DMS 273 treated with DMSO at 0.1 percent for 48 hours (cell line): ENCODE results near the gene AMOTL1.
"Not testable (repeated sequence)": the region's sequence is repeated elsewhere in the genome, so short reads cannot be mapped to it uniquely, and the experiment has no call there.

Experiments
- DNase-seq: peaks from one replicate; lab custom pipeline; 2025; lab: John Stamatoyannopoulos, UW

The AMOTL1 gene

DNA sequence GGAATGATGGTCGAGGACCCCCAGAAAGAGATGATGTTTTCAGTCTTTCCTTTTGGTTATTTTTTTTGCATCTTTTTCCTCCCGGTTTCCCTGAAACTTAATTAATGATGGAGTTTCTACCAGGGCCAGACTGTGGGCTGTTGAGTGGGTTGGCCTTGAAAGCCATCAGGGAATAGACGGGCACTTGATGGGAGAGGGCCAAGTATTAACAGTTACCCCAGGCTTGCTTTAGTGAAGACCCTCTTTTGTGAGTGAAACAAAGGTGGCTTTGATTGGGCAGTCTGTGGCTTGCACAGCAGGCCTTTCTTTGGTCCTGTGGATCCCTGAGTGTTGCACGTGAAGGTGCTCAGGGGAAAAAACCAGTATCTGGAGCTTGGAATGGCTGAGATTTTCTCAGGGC is 56.9 kb downstream of the AMOTL1 start:
- no peak for DNase-seq

DNA sequence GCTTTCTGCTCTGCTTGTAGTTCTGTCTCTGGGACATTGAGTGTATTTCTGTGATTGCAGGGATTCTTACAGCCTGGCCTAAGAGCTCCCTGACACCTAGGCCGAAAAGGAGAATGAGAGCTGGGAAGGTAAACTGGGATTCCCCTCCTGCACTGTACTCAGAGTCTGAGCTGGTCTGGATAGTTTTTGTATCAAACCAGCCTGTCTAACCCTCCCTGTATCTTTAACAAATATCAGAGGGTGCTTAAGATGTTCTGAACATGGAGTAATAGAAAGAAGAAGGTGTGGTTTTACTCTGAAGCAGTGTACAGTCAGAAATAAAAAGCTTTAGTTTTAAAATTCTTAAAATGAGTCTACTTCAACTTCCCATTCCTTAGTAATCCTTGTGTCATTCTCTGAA is 57.3 kb downstream of the AMOTL1 start:
- DNase-seq = no peak

DNA sequence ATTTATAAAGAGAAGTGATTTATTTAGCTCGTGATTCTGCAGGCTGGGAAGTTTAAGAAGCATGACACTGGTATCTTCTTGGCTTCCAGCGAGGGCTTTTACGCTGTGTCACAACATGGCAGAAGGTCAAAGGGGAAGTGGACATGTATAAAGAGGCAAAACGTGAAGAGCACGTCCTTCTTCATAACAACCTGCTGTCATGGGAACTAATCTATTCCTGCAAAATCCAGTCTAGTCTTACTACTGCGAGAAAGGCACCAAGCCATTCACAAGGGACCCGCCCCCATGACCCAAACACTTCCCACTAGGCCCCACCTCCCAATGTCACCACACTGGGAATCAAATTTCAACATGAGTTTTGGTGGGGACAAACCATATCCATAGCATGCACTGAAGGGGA is 58.3 kb downstream of the AMOTL1 start:
- no peak for DNase-seq

DNA sequence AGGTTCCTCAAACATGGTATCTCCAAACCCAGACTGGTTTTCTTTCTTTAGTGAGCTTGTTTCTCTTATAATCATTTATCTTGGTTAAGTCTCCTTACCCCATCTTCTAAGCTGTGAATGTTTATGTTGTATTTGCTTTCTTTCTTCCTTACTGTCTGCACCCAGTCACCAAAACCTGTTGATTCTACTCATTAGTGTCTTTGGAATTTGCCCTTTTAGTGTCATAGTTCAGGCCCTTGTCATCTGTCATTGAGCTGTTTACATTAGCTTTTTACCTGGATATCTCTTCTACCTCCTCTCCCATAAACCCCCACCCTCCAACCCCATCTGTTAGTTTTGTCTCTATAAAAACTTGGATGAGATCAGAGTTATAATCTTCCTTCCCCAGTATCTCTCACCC is 59.9 kb downstream of the AMOTL1 start:
- DNase-seq = no peak

DNA sequence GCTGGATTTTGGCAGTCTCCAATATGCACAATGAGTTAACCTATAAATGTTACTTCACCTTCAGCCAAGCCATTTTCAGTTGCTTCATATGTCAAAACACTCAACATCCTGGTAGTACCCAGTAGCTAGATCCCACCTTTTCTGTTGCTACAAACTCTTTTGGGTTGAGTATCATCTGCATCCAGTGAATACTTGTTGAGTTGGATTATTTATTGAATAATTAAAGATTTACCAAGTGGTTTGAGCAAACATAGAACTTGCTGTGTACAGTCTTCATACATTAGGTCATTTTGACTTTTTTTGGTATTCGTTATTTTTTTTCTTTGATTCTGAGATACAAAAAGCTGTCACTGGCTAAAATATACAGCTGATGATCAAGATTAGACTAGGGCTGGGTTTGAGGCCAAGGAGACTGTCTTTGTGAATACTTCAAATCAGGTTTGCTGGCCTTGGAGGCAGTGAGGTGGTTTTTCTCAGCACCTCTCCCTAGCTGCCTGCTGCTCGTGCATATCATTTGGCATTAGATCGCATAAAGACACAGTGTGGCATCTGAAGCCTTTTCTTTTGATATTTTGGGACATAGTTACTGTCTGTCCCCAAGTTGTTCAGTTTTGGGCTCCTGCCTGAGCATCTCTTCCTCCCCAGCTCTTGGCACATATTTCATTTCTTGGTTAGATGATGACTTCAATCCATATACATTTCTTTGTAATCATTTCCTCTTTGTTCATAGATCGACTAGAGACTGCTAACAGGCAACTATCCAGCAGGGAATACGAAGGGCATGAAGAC is 62.8 kb downstream of the AMOTL1 start:
- DNase-seq = no peak

DNA sequence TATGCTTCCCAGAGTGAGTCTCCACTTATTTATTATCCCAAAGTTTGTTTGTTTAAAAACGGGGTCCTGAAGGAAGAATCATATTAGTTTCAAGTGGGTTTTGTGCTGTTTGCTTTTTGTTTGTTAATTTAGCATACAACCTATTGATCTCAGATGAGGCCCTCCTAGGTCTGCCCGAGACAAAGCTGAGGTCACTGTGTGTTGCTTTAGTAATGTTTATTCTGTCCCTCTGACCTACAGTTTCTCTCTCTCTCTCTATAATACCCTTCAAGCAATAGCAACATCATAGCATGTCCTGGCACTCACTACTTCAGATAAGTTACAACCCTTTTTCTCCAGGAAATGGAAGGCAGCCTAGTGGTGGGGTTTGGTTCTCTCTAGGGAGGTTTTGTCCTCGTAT is 63.4 kb downstream of the AMOTL1 start:
- no peak for DNase-seq

DNA sequence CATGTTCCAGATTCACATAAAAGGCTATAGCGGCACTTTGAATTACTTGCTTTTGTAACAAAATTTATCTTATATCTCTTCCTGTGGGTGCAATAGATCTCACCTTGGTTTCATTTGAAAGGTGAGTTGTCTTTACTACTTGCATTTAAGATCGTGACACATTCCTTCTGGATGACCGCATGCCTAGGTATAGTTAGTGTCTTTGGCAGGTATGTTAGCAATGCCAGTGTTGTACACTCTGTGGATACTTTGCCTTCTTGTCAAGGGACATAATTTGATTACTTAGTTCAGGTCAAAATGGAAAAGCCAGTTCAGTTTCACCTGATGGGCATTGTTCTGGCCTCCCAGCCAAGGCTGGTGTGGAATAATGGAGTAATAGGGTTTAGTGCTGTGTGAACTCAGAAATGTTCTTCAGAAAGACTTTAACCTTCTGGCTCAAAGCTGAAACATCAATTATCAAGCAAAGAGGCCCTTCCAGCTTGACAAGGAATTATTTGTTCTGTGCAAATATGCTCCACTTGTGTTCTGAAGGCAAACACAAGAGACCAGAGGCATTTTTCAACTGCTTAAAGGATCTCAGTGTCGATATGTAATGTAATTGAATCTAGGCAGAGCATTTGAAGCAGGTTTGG is 64.6 kb downstream of the AMOTL1 start:
- no peak for DNase-seq

DNA sequence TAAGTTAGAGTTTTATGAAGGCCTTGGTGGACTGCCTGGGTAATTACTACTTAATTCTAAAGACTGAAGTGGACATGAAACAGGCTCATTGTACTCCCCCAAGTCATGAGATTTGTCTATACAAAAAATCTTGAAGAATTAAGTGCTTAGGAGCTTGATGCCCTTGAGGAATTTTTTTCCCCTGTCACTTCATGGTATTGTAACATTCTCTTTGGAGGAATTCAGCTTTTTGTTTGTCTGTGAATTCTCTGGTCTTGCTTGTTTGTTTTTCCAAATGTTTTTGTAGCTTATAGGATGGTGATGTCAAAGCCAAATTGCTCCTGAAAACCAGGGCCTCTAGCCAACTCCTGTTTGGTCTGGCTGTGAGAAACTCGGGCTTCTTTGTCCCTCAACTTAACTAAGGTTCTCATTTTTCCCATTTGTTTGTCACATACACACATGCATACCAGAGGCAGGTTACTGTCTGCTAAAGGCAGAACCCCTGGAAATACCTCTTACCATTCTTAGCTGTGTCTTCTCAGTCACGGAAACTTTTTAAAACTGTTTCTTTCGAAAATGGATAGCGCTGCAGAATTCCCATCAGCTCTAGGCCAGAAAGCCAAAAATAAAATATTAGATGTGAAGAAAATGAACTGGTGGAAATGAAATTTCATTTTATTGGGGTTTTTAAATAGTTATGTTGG is 66.9 kb downstream of the AMOTL1 start:
- no peak for DNase-seq

DNA sequence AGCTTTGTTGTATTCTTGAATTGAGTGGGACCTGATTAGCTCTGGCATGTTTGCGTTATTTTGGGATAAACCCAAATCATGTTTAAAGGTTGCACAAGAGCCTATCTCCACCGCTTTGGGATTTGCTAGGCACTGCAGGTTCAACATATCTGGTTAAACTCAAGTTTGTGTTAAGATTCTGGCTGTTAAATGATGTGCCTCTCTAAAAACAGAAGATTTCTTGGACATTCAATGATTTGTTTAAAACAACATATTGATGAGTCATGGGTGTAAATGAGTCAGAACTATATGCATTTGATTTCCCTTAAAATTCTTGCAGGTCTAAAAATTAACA is 67.4 kb downstream of the AMOTL1 start:
- DNase-seq = no peak

DNA sequence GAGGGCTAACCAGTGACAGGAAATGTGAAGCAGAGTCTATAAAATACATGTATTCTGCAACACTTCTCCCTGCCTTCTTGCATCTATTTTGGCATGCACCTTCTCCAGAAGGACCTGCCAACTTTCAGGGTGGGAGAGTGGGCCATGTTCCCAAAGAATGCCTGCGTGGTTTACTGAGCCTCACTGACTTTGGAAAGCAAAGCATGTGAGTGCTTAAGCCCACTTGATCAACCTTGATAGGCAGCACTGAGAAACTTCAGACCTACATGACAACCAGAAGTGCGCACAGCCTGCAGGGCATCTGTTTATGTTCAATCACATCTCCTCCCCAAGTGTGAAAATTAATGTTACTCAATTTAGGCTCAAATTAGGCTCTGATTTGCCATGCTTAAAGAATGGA is 69.2 kb downstream of the AMOTL1 start:
- no peak for DNase-seq

DNA sequence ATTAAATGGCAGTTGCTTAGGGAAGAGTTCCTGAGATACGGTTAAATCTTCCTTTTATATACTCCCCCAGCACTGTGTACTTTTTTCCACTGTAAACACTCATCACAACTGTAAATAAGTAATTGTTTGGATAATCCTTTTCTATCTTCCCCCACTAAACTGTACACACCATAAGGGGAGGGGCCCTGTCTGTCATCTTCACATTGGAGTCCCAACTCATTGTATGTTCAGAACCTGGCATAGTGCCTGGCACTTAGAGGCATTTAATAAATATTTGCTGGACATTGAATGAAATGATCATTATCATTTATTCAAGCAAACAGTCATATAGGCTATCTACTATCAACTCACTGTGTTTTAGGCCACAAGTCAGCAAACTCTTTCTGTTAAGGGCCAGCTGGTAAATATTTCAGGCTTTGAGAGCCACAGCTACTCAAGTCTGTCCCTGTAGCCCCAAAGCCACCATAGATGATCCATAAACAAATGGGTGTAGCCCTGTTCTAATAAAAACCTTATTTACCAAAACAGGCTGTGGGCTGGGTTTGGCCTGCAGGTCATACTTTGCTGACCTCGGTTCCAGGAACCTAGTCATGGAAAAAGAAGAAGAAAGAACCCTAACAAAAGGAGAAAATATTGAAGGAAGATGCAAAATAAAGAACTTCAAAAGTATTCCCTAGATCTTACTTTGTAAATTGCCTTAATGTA is 70.0 kb downstream of the AMOTL1 start:
- no peak for DNase-seq

DNA sequence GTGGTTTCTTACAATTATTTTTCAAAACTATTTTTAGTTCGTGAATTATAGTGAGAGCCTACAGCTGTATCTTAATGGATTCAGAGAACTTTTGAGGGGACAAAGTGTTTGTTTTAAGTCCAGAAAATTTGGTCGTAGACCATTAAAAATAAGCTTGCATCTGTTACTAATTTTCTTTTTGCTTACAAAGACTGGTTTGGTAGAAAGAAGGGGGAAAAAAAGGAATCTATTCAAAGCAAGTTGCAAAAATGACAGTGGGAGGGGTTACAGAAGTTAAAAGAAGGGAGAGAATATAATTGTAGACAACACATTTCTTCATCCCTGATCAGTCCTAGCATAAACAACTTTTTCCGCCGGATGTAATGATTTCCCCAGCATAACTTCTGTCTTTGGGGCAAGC is 72.1 kb downstream of the AMOTL1 start:
- DNase-seq = no peak

DNA sequence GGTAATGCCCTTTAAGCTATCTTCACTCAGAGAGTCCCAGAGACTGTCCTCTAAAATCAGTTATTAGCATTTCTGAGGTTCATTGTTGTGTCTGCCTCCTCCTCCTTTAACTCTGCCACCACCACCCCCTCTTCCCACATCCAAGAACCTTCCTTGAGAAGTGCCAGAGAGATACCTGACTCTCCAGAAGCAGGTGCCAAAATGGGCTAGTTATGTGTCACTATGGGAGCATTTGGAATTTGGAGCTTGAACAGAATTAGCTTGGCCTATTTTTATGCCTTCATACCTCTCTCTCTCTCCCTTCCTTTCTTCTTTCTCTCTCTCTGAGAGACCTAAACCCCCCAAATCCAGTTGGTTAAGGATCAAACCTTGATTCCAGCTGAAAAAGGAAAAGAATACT is 75.9 kb downstream of the AMOTL1 start:
- no peak for DNase-seq

DNA sequence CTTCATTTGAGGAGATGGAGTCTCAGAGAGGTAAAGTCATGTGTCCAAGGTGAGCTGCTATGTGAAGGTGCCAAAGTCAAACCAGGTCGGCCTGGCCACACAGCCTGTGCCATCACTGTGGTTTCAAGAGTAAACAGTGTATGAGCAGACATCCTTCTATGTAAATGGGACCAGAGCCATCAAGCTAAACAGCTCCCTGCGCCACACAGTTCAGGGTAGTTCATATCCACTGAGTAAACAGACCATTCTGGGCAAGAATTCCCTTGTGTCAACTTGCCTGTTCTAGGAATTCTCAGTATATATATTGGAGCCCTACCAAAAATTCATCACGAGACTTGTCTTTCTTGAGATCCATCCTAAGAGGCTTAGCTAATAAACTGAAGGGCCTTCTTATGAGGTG is 77.5 kb downstream of the AMOTL1 start:
- no peak for DNase-seq

DNA sequence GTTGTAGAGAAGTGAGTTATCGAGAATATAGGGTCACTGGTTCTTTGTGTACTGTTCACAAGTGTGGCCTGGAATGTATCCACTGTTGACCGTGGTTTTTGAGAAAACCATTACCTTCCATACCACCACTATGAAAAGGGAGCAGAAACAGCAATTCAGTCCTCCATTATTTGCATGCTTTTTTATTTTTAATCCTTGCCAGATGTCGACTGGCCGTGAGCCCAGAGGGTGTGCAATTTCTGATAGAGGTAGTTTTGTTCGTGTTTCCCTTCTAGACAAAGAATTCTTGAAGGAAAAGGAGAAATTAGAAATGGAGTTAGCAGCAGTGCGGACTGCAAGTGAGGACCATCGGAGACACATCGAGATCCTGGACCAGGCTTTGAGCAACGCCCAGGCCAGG is 81.7 kb downstream of the AMOTL1 start:
- DNase-seq = no peak

DNA sequence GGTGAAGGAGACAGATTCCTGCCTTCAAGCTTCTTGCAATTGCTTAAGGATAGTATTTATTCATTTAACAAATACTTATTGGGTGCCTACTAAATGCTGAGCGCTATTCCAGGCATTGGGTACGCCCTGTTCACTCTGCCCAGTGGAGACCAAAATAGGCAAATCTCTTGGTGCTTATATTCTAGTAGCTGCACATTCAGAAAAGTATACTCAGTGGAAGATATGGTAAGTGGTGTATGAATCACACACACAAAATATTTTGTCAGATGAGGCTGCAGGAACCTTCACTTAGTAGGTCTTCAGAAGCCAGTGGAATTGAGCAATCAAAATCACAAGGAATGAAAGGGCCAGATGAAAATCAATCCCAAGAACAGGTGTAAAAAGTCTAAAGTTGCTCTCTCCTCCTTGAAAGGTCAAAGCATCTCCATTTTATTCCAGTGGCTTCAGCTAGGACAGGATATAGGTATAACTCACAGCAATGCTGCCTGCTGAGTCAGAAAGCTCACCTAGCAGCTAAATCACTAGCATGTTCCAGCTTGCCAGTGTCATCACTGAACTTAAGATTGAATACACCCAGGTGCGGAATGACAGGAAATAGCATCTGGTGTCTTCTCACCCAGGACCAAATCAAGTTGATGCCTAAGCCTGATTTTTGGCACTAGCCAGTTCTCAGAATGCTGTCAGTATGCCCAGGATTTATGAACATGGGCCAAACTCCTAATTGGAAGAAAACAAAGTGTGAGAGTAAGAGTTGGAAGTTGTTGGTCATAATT is 83.9 kb downstream of the AMOTL1 start:
- no peak for DNase-seq

DNA sequence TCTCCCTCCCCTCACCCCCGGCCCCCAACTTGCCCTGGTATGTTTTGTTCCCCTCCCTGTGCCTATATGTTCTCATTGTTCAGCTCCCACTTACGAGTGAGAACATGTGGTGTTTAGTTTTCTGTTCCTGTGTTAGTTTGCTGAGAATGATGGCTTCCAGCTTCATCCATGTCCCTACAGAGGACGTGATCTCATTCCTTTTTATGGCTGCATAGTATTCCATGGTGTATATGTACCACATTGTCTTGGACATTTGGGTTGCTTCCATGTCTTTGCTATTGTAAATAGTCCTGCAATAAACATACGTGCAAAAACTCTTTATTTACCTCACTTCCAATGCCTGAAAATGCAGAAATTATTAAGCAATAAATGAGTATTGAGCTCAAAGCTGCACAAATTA is 85.1 kb downstream of the AMOTL1 start:
- not testable (repeated sequence) for DNase-seq

DNA sequence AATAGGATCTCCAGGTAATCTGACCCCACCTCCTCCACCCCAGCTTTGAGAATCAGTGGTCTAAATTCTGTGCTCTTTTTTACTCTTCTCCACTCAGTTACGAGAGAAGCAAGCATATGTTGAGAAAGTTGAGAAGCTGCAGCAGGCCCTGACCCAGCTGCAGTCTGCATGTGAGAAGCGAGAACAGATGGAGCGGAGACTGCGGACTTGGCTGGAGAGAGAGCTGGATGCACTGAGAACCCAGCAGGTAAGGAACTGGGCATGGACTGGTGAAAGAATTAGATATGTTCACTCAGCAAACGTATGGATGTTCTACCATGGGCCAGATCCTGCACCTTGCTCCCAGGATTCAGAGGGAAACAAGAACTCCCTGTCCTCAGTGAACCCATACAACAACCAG is 85.7 kb downstream of the AMOTL1 start:
- DNase-seq = no peak

DNA sequence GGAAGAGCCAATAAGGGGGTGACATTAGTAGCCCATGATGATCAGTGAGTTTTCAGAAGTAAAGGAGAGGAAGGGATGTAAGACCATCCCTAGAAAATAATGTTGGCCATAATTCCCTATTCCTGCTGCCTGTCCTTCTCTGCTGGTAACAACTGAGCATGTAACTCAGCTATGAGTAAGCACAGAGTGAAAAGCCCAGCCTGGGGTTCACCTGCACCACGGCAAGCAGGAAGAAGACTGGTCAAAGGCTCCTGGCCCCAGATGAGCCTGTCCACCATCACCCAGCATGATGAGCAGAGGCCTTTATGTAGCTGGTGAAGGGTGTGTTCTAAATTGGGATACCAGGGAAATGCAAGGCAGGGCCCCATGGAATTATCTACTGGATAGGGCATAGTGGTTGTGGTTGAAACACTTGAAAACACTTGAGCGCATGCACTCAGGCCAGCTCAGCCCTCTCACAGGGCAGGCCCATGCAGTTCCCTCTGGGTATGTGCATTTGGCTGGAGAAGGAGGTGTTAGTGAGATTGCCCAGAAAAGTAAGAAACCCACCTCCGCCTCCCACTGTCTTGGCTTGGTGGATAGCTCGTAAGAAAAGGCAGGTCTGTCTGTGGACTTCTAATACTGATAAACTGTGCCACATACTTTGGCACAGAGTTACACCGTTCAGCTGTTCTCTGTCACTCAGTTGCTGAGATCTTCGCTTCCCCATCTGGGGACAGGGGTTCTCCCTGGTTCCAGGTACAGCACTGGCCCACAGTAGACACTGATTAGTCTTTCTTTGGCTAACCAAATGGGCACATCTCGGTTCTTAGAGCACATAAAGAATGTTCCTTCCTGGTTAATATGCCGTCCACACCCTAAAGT is 86.8 kb downstream of the AMOTL1 start:
- no peak for DNase-seq

DNA sequence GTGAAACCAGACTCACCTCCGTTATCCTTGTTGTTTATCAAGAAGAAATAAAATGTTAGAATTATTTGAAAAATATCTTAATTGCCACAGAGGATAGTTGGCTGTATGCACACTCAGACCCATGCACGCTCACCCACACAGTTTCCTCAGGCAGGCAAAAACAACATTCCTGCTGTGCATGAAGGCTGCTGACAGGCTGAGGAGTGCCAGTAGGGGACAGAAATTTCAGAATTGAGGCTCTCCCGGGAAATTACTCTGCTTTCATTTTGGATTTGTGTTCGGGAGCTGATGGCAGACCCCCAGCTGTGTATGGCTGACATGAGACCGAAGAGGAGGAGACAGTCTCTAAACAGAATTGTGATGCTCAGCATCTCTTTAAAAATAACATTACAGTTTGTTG is 87.5 kb downstream of the AMOTL1 start:
- no peak for DNase-seq

DNA sequence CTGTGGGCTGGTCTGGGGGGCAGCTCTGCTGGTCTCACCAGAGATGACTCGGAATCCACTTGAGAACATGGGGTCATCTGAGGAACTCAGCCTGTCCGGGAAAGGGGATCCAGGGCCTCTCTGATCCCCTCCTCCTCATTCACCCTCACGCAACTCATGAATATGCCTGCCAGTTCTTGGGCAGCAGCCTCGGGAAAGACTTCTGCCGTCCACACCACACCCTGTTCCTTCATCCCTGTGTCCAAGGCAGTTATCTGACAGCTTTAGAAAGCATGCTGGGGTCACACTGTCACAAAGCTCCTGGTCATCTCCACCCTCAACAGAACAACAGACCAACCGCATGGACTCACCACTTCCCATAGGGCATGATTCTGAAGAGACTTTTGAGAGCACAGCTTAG is 88.3 kb downstream of the AMOTL1 start:
- DNase-seq = no peak
